Type B pancreatic cell (in vitro differentiated cells): ENCODE data around the gene ASB15. TPM values are rescaled to one million over a fixed set of nuclear protein-coding genes. Genes with fewer than 3 reads are reported as not detected.
"Not testable (repeated sequence)": the region's sequence is repeated elsewhere in the genome, so short reads cannot be mapped to it uniquely, and the experiment has no call there.

ENCODE experiments used
- DNase-seq: peaks from one replicate; pipeline ENCODE4 v3.0.0; 2021; ENCODE audit warnings: mixed read lengths; ENCODE audit not compliant: unreplicated experiment; ENCODE audit errors: extremely low spot score
- H3K27ac Mint-ChIP-seq: 2 replicates; pipeline ENCODE4 v1.8.0; 2021; ENCODE audit warnings: mild to moderate bottlenecking, mixed read lengths
- H3K27me3 Mint-ChIP-seq: 2 replicates; pipeline ENCODE4 v1.8.0; 2021; ENCODE audit warnings: mixed read lengths
- H3K36me3 Mint-ChIP-seq: 2 replicates; pipeline ENCODE4 v1.8.0; 2021; ENCODE audit warnings: mixed read lengths
- H3K4me1 Mint-ChIP-seq: one replicate; pipeline ENCODE4 v1.8.0; 2021; ENCODE audit warnings: mixed read lengths; ENCODE audit not compliant: unreplicated experiment
- H3K4me3 Mint-ChIP-seq: 2 replicates; pipeline ENCODE4 v1.8.0; 2021; ENCODE audit warnings: mild to moderate bottlenecking, mixed read lengths
- H3K9me3 Mint-ChIP-seq: 2 replicates; pipeline ENCODE4 v1.8.0; 2021; ENCODE audit warnings: mixed read lengths
- CTCF ChIP-seq: fragments of 200-600 bp; sonication (generic); conservative IDR thresholded peaks from 2 replicates; pipeline ENCODE4 v1.5.0; 2021; ENCODE audit warnings: antibody characterized with exemption, mild to moderate bottlenecking
- total RNA-seq: library from RNA; stranded (reverse); gene quantifications from 2 replicates; pipeline ENCODE4 v1.2.1, GENCODE V29; 2021; ENCODE audit warnings: low replicate concordance

The ASB15 gene
- total RNA-seq, 1 donor from 2014 or later: not detected

GRCh38 chr7:123628829-123629228 lies 27.2 kb downstream of the ASB15 start:
- Mint-ChIP-seq H3K36me3 (no peaks in the 10 kb centered on the region), H3K4me3 (no peak overlapping the region), H3K4me1 (no peaks in the 10 kb centered on the region), H3K27me3 (no peaks in the 10 kb centered on the region), H3K9me3 (peaks cover 7% of the 10 kb centered on the region), H3K27ac (no peak overlapping the region)
- no peak for TF ChIP-seq CTCF
- DNase-seq: no peak

- no peak for DNase-seq
- no peaks in the 10 kb centered on the region for H3K27me3 Mint-ChIP-seq
- no peaks in the 10 kb centered on the region for H3K36me3 Mint-ChIP-seq
- no peak overlapping the region for H3K4me3 Mint-ChIP-seq
- no peaks in the 10 kb centered on the region for H3K4me1 Mint-ChIP-seq
- peaks cover 7% of the 10 kb centered on the region for H3K9me3 Mint-ChIP-seq
- H3K27ac Mint-ChIP-seq: no peak overlapping the region
- no peak for TF ChIP-seq CTCF
These were observed 27.7 kb downstream of the ASB15 start for GRCh38 chr7:123629281-123629680.

GRCh38 chr7:123632808-123633207 lies 31.2 kb downstream of the ASB15 start:
- no peak for TF ChIP-seq CTCF
- Mint-ChIP-seq H3K4me3 (no peak overlapping the region), H3K4me1 (peaks cover 5% of the 10 kb centered on the region)

GRCh38 chr7:123633553-123633952 lies 31.9 kb downstream of the ASB15 start:
- no peaks in the 10 kb centered on the region for H3K36me3 Mint-ChIP-seq
- no peak overlapping the region for H3K4me3 Mint-ChIP-seq
- H3K27ac Mint-ChIP-seq: peak overlapping the region; percentile 49
- H3K4me1 Mint-ChIP-seq: peaks cover 5% of the 10 kb centered on the region
- no peak for DNase-seq
- no peak for TF ChIP-seq CTCF
- no peaks in the 10 kb centered on the region for H3K27me3 Mint-ChIP-seq
- no peaks in the 10 kb centered on the region for H3K9me3 Mint-ChIP-seq

More at GRCh38 chr7:123632808-123633207, 31.2 kb downstream of the ASB15 start:
- no peak for DNase-seq
- Mint-ChIP-seq H3K9me3 (no peaks in the 10 kb centered on the region), H3K27me3 (no peaks in the 10 kb centered on the region), H3K27ac (no peak overlapping the region), H3K36me3 (no peaks in the 10 kb centered on the region)

GRCh38 chr7:123634011-123634573 lies 32.5 kb downstream of the ASB15 start:
- H3K27me3 Mint-ChIP-seq, H3K36me3 Mint-ChIP-seq, H3K4me3 Mint-ChIP-seq, H3K9me3 Mint-ChIP-seq, DNase-seq, H3K4me1 Mint-ChIP-seq: not testable (repeated sequence)
- peak overlapping the region; percentile 49 for H3K27ac Mint-ChIP-seq

GRCh38 chr7:123635551-123636359 lies 34.1 kb downstream of the ASB15 start:
- Mint-ChIP-seq H3K27ac (no peak overlapping the region), H3K36me3 (no peaks in the 10 kb centered on the region), H3K27me3 (no peaks in the 10 kb centered on the region), H3K9me3 (no peaks in the 10 kb centered on the region), H3K4me3 (no peak overlapping the region), H3K4me1 (peaks cover 5% of the 10 kb centered on the region)
- DNase-seq: no peak
- peak; percentile 82 for TF ChIP-seq CTCF
